ENCODE data around the gene SGF29.
A peak's percentile ranks its signal among the peaks of the same experiment; 100 is the strongest.
"Not testable (repeated sequence)": the region's sequence is repeated elsewhere in the genome, so short reads cannot be mapped to it uniquely, and the experiment has no call there.

SGF29 gene

DNA sequence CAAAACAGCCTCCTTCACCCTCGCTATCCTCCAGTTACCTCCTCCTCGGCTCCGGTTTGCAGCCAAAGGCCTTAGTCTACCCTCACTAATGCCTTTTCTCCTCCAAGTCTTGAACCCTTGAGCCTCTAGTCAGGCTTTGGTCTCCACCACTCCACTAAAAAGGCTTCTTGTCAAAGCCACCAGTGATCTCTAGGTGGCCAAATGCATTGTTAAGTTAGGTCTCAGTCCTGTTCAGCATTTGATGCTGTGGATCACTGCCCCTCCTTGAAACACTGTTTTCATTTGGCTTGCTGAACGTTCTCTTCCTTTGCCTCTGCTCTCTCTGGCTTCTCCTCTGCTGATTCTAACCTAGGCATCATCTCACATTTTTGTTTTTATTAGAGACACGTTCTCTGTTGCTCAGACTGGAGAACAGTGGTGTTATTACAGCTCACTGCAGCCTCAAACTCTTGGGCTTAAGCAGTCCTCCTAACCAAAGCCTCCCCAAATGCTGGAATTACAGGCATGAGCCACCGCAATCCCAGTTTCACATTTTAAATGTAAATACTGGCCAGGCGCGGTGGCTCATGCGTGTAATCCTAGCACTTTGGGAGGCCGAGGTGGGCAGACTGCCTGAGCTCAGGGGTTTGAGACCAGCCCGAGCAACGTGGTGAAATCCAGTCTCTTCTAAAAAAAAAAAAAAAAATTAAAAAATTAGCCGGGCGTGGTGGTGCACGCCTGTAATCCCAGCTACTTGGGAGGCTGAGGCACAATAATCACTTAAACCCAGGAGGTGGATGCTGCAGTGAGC is 1.1 kb downstream of the SGF29 start:
- Histone ChIP-seq H3K4me1 (ENCODE audit: insufficient read depth, low read length) (no peaks in the 10 kb centered on the region), H3K9ac (ENCODE audit: low read depth, low read length) (no peak overlapping the region), H3K36me3 (ENCODE audit: insufficient read depth, low read length) (peaks cover 7% of the 10 kb centered on the region; the same call in 1 of the 2 replicates), H3K27me3 (ENCODE audit: insufficient read depth, low read length) (no peaks in the 10 kb centered on the region), H3K9me3 (ENCODE audit: insufficient read depth, low read depth, low read length) (no peaks in the 10 kb centered on the region), H3K27ac (ENCODE audit: low read depth, low read length) (no peak overlapping the region), H3K4me3 (ENCODE audit: low read length) (peak overlapping the region; percentile 89)
- whole genome bisulfite sequencing, result 92% methylated on average over 15 of the region's 15 CpGs

DNA sequence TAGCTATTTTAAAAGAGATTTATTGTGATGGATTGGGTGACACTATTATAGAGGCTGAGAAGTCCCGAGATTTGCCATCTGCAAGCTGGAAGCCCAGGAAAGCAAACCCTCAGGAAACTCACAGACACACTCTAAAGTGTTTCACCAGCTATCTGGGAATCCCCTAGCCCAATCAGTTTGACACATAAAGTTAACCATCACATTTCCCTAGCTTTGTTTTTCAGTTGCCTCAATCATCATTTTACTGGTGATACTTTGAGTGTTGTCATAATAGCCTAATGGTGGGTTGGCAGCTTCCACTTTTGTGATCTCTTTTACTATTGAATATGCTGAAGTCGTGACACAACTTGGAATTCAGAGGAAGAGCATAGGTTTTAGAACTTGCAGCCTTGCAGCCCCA is 1.8 kb downstream of the SGF29 start:
- Histone ChIP-seq H3K27ac (ENCODE audit: low read depth, low read length) (no peak overlapping the region), H3K27me3 (ENCODE audit: insufficient read depth, low read length) (no peaks in the 10 kb centered on the region), H3K9me3 (ENCODE audit: insufficient read depth, low read depth, low read length) (no peaks in the 10 kb centered on the region), H3K36me3 (ENCODE audit: insufficient read depth, low read length) (peaks cover 7% of the 10 kb centered on the region; the same call in 1 of the 2 replicates), H3K4me3 (ENCODE audit: low read length) (no peak overlapping the region), H3K9ac (ENCODE audit: low read depth, low read length) (no peak overlapping the region), H3K4me1 (ENCODE audit: insufficient read depth, low read length) (no peaks in the 10 kb centered on the region)
- WGBS, result 95% methylated on average over 2 of the region's 2 CpGs

DNA sequence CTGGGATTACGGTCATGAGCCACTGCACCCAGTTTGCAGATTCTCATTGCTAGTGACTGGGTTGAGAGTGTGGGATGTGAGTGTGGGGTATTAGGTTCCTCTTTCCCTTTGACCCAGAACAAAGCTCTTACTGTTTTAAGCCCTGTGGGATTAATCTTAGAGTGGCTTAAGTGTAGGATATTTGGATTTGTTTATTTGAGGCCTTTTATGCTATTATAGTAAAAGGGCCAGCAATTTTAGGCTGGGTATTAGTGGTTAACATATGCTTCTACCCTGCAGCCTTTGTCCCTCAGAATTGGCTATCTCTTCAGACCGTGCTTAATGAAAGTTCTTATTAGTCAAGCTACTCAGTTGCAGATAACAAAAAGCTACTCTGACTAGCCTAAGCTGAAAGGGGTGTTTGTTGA is 3.2 kb downstream of the SGF29 start:
- Histone ChIP-seq H3K36me3 (ENCODE audit: insufficient read depth, low read length) (peaks cover 7% of the 10 kb centered on the region; the same call in 1 of the 2 replicates), H3K9ac (ENCODE audit: low read depth, low read length) (no peak overlapping the region), H3K4me3 (ENCODE audit: low read length) (no peak overlapping the region), H3K27me3 (ENCODE audit: insufficient read depth, low read length) (no peaks in the 10 kb centered on the region), H3K9me3 (ENCODE audit: insufficient read depth, low read depth, low read length) (no peaks in the 10 kb centered on the region), H3K4me1 (ENCODE audit: insufficient read depth, low read length) (no peaks in the 10 kb centered on the region), H3K27ac (ENCODE audit: low read depth, low read length) (no peak overlapping the region)
- WGBS, result 97% methylated on average over 2 of the region's 2 CpGs

- WGBS, result 96% methylated on average over 2 of the region's 3 CpGs
- no peak overlapping the region for H3K27ac ChIP-seq (ENCODE audit: low read depth, low read length)
- no peaks in the 10 kb centered on the region for H3K4me1 ChIP-seq (ENCODE audit: insufficient read depth, low read length)
- H3K9me3 ChIP-seq (ENCODE audit: insufficient read depth, low read depth, low read length), result no peaks in the 10 kb centered on the region
- no peaks in the 10 kb centered on the region for H3K27me3 ChIP-seq (ENCODE audit: insufficient read depth, low read length)
- H3K36me3 ChIP-seq (ENCODE audit: insufficient read depth, low read length), result peaks cover 7% of the 10 kb centered on the region; the same call in 1 of the 2 replicates
- no peak overlapping the region for H3K4me3 ChIP-seq (ENCODE audit: low read length)
- no peak overlapping the region for H3K9ac ChIP-seq (ENCODE audit: low read depth, low read length)
Measured at GRCh38 chr16:28558456-28558855, 4.7 kb downstream of the SGF29 start.

DNA sequence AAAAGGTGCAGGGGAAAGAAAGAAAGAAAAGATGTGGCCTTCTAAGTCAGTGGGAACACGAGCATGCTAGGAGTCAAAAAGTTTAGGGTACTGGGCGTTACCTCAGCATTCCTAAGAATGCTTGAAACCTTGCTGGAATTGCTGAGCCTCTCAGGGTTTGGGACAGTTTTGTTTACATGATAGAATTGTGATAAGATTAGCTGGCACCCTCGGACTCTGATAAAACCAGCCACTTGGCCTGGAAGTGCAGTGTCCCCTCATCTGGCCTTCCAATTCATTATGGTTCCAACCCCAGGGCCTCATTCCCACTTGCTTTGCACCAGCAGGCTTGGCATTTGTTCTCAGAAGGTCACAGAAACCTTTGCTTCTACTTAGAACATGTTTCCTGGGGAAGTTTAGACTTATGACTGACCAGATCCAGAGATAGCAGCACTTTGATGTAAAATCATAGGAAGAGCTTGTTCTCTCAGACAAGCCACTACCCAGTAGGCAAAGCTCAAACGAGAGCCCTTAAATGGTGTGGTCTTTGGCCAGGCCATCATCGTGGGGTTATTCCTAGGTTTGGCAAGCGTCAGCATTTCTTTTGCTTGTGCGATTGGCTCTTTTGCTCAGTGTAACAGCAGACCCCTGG is 8.0 kb downstream of the SGF29 start:
- no peaks in the 10 kb centered on the region for H3K27me3 ChIP-seq (ENCODE audit: insufficient read depth, low read length)
- no peak overlapping the region for H3K9ac ChIP-seq (ENCODE audit: low read depth, low read length)
- H3K4me3 ChIP-seq (ENCODE audit: low read length), result no peak overlapping the region
- H3K4me1 ChIP-seq (ENCODE audit: insufficient read depth, low read length), result no peaks in the 10 kb centered on the region
- no peak overlapping the region for H3K27ac ChIP-seq (ENCODE audit: low read depth, low read length)
- 87% methylated on average over 7 of the region's 7 CpGs for WGBS
- H3K36me3 ChIP-seq (ENCODE audit: insufficient read depth, low read length), result peaks cover 7% of the 10 kb centered on the region; the same call in 1 of the 2 replicates
- H3K9me3 ChIP-seq (ENCODE audit: insufficient read depth, low read depth, low read length), result 0 out of 2 replicates have a peak, but pooled peaks cover 1% of the 10 kb centered on the region

DNA sequence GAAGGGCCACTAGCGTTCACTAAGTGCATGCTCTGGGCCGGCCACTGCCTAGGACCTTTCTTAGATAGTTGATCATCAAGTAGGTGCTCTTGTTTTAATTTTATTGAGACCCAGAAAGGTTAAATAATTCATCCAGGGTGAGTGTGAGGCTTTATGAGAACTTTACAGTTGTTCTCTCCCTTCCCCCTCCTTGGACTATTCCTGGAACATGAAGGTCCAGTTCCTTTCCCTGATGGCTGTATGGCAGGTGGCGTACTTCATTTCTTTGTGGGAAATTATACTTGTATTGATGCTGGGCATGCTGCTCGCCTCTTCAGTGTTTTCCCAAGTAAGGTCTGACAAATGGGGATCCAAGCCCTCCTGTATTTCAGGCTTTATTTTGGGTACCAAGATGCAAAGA is 8.5 kb downstream of the SGF29 start:
- H3K4me1 ChIP-seq (ENCODE audit: insufficient read depth, low read length), result no peaks in the 10 kb centered on the region
- peaks cover 7% of the 10 kb centered on the region; the same call in 1 of the 2 replicates for H3K36me3 ChIP-seq (ENCODE audit: insufficient read depth, low read length)
- H3K27me3 ChIP-seq (ENCODE audit: insufficient read depth, low read length), result no peaks in the 10 kb centered on the region
- H3K4me3 ChIP-seq (ENCODE audit: low read length), result no peak overlapping the region
- H3K9ac ChIP-seq (ENCODE audit: low read depth, low read length), result no peak overlapping the region
- H3K9me3 ChIP-seq (ENCODE audit: insufficient read depth, low read depth, low read length), result peaks cover 6% of the 10 kb centered on the region
- H3K27ac ChIP-seq (ENCODE audit: low read depth, low read length), result no peak overlapping the region
- 94% methylated on average over 4 of the region's 4 CpGs for WGBS

DNA sequence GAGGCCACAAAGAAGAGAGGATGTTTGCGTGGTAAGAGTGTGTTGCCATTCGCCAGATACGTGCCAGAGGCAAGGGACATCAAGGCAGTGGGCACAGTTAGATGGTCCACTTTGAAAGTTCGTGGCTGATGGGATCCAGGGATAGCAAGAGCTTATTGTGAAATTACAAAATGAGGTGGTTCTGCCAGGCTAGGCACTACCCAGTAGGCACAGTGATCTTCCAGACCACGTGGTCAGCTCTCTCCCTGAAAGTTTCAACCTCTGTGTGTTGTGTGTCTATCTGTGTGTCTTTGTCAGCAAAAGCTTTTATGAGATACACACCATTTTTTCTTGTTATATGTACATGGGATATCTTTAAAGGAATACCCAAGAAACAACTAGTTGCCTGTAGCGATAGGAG is 9.5 kb downstream of the SGF29 start:
- no peaks in the 10 kb centered on the region for H3K4me1 ChIP-seq (ENCODE audit: insufficient read depth, low read length)
- no peak overlapping the region for H3K9ac ChIP-seq (ENCODE audit: low read depth, low read length)
- peaks cover 7% of the 10 kb centered on the region; the same call in 1 of the 2 replicates for H3K36me3 ChIP-seq (ENCODE audit: insufficient read depth, low read length)
- no peaks in the 10 kb centered on the region for H3K27me3 ChIP-seq (ENCODE audit: insufficient read depth, low read length)
- WGBS, result 85% methylated on average over 6 of the region's 6 CpGs
- no peak overlapping the region for H3K27ac ChIP-seq (ENCODE audit: low read depth, low read length)
- H3K4me3 ChIP-seq (ENCODE audit: low read length), result no peak overlapping the region
- peaks cover 12% of the 10 kb centered on the region for H3K9me3 ChIP-seq (ENCODE audit: insufficient read depth, low read depth, low read length)

DNA sequence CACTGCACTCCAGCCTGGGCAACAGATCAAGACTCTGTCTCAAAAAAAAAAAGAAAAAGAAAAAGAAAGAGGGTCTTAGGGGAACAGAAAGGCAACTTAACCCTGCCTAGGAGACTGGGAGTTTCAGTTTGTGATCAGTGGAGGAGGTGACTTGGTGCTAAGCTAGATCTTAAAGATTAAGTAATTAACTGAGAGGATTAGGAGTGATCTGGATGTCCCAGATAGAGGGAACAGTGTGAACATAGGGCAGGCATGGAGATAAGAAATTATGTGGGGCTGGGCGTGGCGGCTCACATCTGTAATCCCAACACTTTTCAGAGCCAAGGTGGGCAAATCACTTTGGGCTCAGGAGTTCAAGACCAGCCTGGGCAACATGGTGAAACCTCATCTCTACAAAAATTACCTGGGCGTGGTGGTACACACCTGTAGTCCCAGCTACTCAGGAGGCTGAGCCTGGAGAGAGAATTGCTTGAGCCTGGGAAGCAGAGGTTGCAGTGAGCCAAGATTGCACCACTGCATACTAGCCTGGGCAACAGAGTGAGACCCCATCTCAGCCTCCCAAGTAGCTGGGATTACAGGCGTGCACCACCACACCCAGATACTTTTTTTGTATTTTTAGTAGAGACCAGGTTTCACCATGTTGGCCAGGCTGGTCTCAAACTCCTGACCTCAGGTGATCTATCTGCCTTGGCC is 12.7 kb downstream of the SGF29 start:
- H3K9me3 ChIP-seq (ENCODE audit: insufficient read depth, low read depth, low read length), result peaks cover 12% of the 10 kb centered on the region
- not testable (repeated sequence) for H3K27me3 ChIP-seq (ENCODE audit: insufficient read depth, low read length); H3K9ac ChIP-seq (ENCODE audit: low read depth, low read length); H3K27ac ChIP-seq (ENCODE audit: low read depth, low read length); H3K4me3 ChIP-seq (ENCODE audit: low read length); H3K36me3 ChIP-seq (ENCODE audit: insufficient read depth, low read length); H3K4me1 ChIP-seq (ENCODE audit: insufficient read depth, low read length)
- 96% methylated on average over 4 of the region's 4 CpGs for WGBS

GRCh38 chr16:28567292-28567691 is 13.6 kb downstream of the SGF29 start:
- H3K9ac ChIP-seq (ENCODE audit: low read depth, low read length), result no peak overlapping the region
- H3K27me3 ChIP-seq (ENCODE audit: insufficient read depth, low read length), result no peaks in the 10 kb centered on the region
- WGBS, result 92% methylated on average over 2 of the region's 2 CpGs
- H3K4me3 ChIP-seq (ENCODE audit: low read length), result no peak overlapping the region
- peaks cover under 1% of the 10 kb centered on the region; the same call in 1 of the 2 replicates for H3K4me1 ChIP-seq (ENCODE audit: insufficient read depth, low read length)
- no peak overlapping the region for H3K27ac ChIP-seq (ENCODE audit: low read depth, low read length)
- peaks cover 12% of the 10 kb centered on the region for H3K9me3 ChIP-seq (ENCODE audit: insufficient read depth, low read depth, low read length)
- H3K36me3 ChIP-seq (ENCODE audit: insufficient read depth, low read length), result no peaks in the 10 kb centered on the region

DNA sequence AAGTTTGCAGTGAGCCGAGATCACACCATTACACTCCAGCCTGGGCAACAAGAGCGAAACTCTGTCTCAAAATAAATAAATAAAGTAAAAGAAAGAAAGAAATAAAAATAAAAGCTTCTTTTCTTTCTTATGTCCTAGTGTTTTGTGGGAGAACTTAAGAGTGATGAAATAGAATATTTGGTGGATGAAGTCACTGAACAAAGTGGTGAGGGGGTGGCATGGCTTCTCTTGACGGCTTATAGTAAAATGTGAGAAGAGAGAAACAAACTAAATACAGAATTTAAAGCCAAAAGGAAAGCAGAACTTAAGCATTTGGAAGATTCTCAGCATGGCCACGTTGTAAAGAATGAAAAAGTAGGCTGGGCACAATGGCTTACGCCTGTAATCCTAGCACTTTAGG is 15.3 kb downstream of the SGF29 start:
- 95% methylated on average over 4 of the region's 5 CpGs for WGBS
- Histone ChIP-seq H3K27me3 (ENCODE audit: insufficient read depth, low read length) (no peaks in the 10 kb centered on the region), H3K4me1 (ENCODE audit: insufficient read depth, low read length) (peaks cover 11% of the 10 kb centered on the region; the same call in 1 of the 2 replicates), H3K9me3 (ENCODE audit: insufficient read depth, low read depth, low read length) (peaks cover 12% of the 10 kb centered on the region), H3K27ac (ENCODE audit: low read depth, low read length) (no peak overlapping the region), H3K4me3 (ENCODE audit: low read length) (no peak overlapping the region), H3K36me3 (ENCODE audit: insufficient read depth, low read length) (no peaks in the 10 kb centered on the region), H3K9ac (ENCODE audit: low read depth, low read length) (no peak overlapping the region)
